OCI-LY3 (cell line): ENCODE data around the gene PHF20.
"Not testable (repeated sequence)": the region's sequence is repeated elsewhere in the genome, so short reads cannot be mapped to it uniquely, and the experiment has no call there.

ENCODE experiments used
- EZH2phosphoT487 ChIP-seq: fragments of 200-600 bp; shearing (Covaris generic); IDR thresholded peaks from 2 replicates; pipeline ENCODE4 v1.6.1; 2018; ENCODE audit warnings: antibody characterized with exemption, mixed run types, low read depth
- TF ChIP-seq, protein P1 (sequence below): fragments of 200-600, 300-600 bp; sonication (generic); IDR thresholded peaks from 2 replicates; pipeline ENCODE4 v1.5.1; 2014; ENCODE audit warnings: antibody characterized with exemption, low read length, low read depth

DNA sequence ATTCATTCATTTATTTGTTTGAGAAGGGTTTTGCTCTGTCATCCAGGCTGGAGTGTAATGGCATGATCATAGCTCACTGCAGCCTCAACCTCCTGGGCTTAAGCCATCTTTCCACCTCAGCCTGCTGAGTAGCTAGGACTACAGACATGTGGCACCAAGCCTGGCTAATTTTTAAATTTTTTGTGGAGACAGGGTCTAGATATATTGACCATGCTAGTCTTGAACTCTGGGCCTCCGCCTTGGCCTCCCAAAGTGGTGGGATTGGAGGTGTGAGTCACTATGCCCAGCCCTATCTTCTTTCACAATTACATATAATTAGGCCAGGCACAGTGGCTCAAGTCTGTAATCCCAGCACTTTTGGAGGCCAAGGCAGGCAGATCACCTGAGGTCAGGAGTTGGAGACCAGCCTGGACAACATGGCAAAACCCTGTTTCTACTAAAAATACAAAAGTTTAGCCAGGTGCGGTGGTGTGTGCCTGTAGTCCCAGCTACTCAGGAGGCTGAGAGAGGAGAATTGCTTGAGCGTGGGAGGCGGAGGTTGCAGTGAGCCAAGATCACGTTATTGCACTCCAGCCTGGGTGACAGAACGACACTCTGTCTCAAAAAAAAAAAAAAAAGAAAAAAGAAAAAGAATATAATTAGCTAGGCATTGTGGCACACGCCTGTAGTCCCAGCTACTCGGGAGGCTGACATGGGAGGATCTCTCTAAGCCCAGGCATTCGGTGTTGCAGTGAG lies 110.8 kb downstream of the PHF20 start:
- TF ChIP-seq, protein P1, sequence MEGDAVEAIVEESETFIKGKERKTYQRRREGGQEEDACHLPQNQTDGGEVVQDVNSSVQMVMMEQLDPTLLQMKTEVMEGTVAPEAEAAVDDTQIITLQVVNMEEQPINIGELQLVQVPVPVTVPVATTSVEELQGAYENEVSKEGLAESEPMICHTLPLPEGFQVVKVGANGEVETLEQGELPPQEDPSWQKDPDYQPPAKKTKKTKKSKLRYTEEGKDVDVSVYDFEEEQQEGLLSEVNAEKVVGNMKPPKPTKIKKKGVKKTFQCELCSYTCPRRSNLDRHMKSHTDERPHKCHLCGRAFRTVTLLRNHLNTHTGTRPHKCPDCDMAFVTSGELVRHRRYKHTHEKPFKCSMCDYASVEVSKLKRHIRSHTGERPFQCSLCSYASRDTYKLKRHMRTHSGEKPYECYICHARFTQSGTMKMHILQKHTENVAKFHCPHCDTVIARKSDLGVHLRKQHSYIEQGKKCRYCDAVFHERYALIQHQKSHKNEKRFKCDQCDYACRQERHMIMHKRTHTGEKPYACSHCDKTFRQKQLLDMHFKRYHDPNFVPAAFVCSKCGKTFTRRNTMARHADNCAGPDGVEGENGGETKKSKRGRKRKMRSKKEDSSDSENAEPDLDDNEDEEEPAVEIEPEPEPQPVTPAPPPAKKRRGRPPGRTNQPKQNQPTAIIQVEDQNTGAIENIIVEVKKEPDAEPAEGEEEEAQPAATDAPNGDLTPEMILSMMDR: not testable (repeated sequence)
- not testable (repeated sequence) for TF ChIP-seq EZH2phosphoT487
